Activated CD4-positive, alpha-beta T cell treated with anti-CD3 and anti-CD28 coated beads, Interleukin-2, amount 10 ng/mL, durations not matched to agents 24 days and 14 days (primary cell): ENCODE data around the gene ZNF578. TPM values are rescaled to one million over a fixed set of nuclear protein-coding genes. Genes with fewer than 3 reads are reported as not detected.
"Not testable (repeated sequence)": the region's sequence is repeated elsewhere in the genome, so short reads cannot be mapped to it uniquely, and the experiment has no call there.

Source experiments
- DNase-seq: peaks from one replicate; pipeline ENCODE4 v3.0.0; 2022
- H3K27ac Mint-ChIP-seq: one replicate; pipeline ENCODE4 v1.8.0; 2022; ENCODE audit warnings: mild to moderate bottlenecking, mixed read lengths
- H3K27me3 Mint-ChIP-seq: one replicate; pipeline ENCODE4 v1.8.0; 2022; ENCODE audit warnings: mixed read lengths
- H3K36me3 Mint-ChIP-seq: one replicate; pipeline ENCODE4 v1.8.0; 2022; ENCODE audit warnings: low read depth, mild to moderate bottlenecking, mixed read lengths
- H3K4me1 Mint-ChIP-seq: one replicate; pipeline ENCODE4 v1.8.0; 2021; ENCODE audit warnings: mixed read lengths
- H3K4me3 Mint-ChIP-seq: one replicate; pipeline ENCODE4 v1.8.0; 2022; ENCODE audit warnings: mild to moderate bottlenecking, moderate library complexity, mixed read lengths
- H3K9me3 Mint-ChIP-seq: one replicate; pipeline ENCODE4 v1.8.0; 2021; ENCODE audit warnings: mixed read lengths
- intact Hi-C: fragments of 100-400 bp; cut with micrococcal nuclease; formaldehyde crosslinking; loops from one replicate; pipeline ENCODE4 v1.15.1; 2023
- total RNA-seq: library from RNA; stranded (reverse); gene quantifications from 2 replicates; pipeline ENCODE4 v1.2.3, GENCODE V29; 2022

The ZNF578 gene
- total RNA-seq, 1 donor from 2014 or later, result 0.12 TPM

DNA sequence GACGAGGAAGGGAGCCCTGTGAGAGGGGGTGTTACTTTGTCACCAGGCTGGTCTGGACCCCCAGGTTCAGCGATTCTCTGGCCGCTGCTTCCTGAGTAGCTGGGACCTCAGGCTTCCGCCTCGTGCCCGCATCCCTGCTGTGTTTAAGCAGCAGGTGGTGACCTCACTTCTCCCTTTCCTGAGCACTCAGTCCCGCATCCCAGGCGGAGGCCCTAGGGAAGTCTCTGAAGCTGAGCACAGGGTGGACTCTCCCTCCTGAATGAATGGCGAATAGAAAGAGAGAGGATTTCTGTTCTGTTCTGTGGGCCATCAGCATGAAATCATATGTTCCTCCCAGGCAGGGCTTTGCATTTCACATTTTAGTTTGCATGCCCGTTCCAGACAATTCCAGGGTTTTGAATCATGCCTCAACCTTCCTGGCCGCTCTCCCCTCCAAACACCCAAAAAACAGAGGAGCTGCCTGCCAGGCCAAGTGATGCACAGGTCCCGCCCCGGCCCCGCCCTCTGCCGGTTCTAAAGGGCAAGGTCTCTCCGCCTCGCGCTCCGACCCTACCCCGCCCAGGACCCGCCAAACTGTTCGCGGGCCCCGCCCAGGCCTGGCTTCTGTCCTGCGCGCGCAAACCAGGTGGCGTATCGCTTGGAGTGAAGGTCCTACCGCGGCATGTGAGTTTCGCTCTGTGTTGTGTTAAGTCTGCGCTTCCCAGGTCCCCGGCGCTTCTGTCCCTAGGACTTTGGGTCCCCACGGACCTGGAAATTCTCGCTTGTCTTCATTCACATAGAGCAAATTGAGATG lies 39.0 kb downstream of the ZNF578 start:
- H3K9me3 Mint-ChIP-seq, result peaks cover 13% of the 10 kb centered on the region
- no peak for DNase-seq
- H3K4me3 Mint-ChIP-seq, result no peak overlapping the region

DNA sequence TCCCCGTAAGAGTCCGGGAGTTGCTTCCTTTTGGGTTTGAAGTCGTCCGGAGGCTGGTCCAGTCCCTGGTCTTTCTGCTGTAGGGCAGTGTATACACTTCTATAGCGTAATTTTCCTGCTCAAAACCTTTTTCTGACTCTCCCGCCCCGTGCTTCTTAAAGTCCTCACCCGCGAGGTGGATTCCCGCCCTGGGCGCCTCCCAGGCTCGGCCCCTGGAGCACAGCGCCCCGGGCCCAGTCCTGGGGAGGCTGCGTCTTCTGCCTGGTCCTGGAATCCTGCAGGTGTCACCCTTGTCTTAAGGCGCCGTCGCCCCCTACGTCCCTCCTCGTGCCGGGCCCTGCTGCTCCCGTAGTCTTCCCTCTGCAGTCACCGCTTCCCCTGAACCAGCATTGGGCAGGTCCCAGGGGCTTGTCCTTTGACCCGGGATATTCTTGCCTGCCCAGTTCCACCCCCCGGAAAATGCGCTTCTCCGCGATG lies 39.7 kb downstream of the ZNF578 start:
- H3K27me3 Mint-ChIP-seq, result no peaks in the 10 kb centered on the region
- H3K4me1 Mint-ChIP-seq, result no peaks in the 10 kb centered on the region
- H3K36me3 Mint-ChIP-seq, result peaks cover 2% of the 10 kb centered on the region
- intact Hi-C loops, result no loop called here
- DNase-seq, result no peak
- H3K9me3 Mint-ChIP-seq, result peaks cover 13% of the 10 kb centered on the region
- no peak overlapping the region for H3K27ac Mint-ChIP-seq
- no peak overlapping the region for H3K4me3 Mint-ChIP-seq

More for the DNA sequence above, 39.0 kb downstream of the ZNF578 start:
- Mint-ChIP-seq H3K4me1 (no peaks in the 10 kb centered on the region), H3K36me3 (peaks cover 2% of the 10 kb centered on the region), H3K27me3 (no peaks in the 10 kb centered on the region), H3K27ac (no peak overlapping the region)
- intact Hi-C loops, result no loop called here

GRCh38 chr19:52494518-52494917 lies 41.2 kb downstream of the ZNF578 start:
- intact Hi-C loops, result no loop called here
- H3K27ac Mint-ChIP-seq, result no peak overlapping the region
- H3K4me1 Mint-ChIP-seq, result no peaks in the 10 kb centered on the region
- H3K36me3 Mint-ChIP-seq, result peaks cover 2% of the 10 kb centered on the region
- DNase-seq, result no peak
- H3K27me3 Mint-ChIP-seq, result no peaks in the 10 kb centered on the region
- peaks cover 13% of the 10 kb centered on the region for H3K9me3 Mint-ChIP-seq
- H3K4me3 Mint-ChIP-seq, result no peak overlapping the region

GRCh38 chr19:52498571-52498970 lies 45.2 kb downstream of the ZNF578 start:
- Mint-ChIP-seq H3K27me3 (no peaks in the 10 kb centered on the region), H3K4me1 (no peaks in the 10 kb centered on the region), H3K36me3 (peaks cover 2% of the 10 kb centered on the region), H3K9me3 (peaks cover 19% of the 10 kb centered on the region), H3K27ac (no peak overlapping the region), H3K4me3 (no peak overlapping the region)
- intact Hi-C loops, result no loop called here
- no peak for DNase-seq

DNA sequence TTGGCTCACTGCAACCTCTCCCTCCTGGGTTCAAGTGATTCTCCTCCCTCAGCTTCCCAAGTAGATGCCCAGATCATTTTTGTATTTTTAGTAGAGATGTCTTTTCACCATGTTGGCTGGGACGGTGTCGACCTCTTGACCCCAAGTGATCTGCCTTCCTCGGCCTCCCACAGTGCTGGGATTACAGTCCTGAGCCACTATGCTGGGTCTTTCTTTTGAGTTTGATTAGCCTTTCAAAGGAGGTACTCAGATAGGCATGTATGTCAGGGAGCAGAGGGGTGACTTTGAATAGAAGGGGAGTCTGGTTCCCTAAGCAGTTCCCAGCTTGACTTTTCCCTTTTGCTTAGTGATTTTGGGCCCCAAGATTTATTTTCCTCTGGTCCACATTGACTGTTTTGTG lies 47.1 kb downstream of the ZNF578 start:
- DNase-seq, H3K4me3 Mint-ChIP-seq, H3K27ac Mint-ChIP-seq, H3K4me1 Mint-ChIP-seq, H3K27me3 Mint-ChIP-seq, H3K36me3 Mint-ChIP-seq, intact Hi-C loops: not testable (repeated sequence)
- peaks cover 16% of the 10 kb centered on the region for H3K9me3 Mint-ChIP-seq

GRCh38 chr19:52500991-52501390 lies 47.6 kb downstream of the ZNF578 start:
- H3K36me3 Mint-ChIP-seq, H3K27ac Mint-ChIP-seq, DNase-seq, intact Hi-C loops, H3K27me3 Mint-ChIP-seq, H3K4me3 Mint-ChIP-seq, H3K4me1 Mint-ChIP-seq: not testable (repeated sequence)
- peaks cover 16% of the 10 kb centered on the region for H3K9me3 Mint-ChIP-seq

DNA sequence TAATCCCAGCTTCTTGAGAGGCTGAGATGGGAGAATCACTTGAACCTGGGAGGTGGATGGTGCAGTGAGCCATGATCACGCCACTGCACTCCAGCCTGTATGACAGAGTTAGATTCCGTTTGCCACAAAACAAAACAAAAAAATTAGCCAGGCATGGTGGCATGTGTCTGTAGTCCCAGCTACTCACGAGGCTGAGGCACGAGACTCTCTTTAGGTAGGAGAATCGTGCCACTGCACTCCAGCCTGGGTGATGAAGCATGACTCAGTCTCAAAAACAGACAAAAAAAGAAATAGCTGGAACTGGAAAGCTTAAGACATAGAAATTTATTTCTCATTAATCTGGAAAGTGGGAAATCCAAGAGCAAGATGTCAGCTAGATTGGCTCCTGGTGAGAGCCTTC lies 53.9 kb downstream of the ZNF578 start:
- H3K36me3 Mint-ChIP-seq, result no peaks in the 10 kb centered on the region
- H3K27ac Mint-ChIP-seq, result no peak overlapping the region
- H3K27me3 Mint-ChIP-seq, result no peaks in the 10 kb centered on the region
- intact Hi-C loops, result no loop called here
- no peak for DNase-seq
- peaks cover 17% of the 10 kb centered on the region for H3K9me3 Mint-ChIP-seq
- no peak overlapping the region for H3K4me3 Mint-ChIP-seq
- H3K4me1 Mint-ChIP-seq, result no peaks in the 10 kb centered on the region

DNA sequence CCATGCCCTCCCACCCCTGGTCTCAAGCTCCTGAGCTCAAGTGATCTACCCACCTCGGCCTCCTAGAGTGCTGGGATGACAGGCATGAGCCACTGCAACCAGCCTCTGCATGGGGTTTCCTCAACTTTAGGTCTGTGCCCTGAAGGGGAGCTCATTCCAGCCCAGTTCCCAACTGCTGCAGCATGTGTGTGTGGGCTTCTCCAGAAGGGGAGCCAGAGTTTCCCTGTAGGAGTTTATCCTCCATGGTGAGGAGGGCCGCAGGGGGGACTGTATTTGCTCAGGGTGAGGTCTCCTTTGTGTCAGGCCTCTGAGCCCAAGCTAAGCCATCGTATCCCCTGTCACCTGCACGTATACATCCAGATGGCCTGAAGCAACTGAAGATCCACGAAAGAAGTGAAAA lies 62.8 kb downstream of the ZNF578 start:
- H3K27ac Mint-ChIP-seq, result no peak overlapping the region
- intact Hi-C loops, result no loop called here
- peaks cover 53% of the 10 kb centered on the region for H3K9me3 Mint-ChIP-seq
- no peaks in the 10 kb centered on the region for H3K27me3 Mint-ChIP-seq
- no peak overlapping the region for H3K4me3 Mint-ChIP-seq
- H3K4me1 Mint-ChIP-seq, result peaks cover 2% of the 10 kb centered on the region
- no peak for DNase-seq
- no peaks in the 10 kb centered on the region for H3K36me3 Mint-ChIP-seq

DNA sequence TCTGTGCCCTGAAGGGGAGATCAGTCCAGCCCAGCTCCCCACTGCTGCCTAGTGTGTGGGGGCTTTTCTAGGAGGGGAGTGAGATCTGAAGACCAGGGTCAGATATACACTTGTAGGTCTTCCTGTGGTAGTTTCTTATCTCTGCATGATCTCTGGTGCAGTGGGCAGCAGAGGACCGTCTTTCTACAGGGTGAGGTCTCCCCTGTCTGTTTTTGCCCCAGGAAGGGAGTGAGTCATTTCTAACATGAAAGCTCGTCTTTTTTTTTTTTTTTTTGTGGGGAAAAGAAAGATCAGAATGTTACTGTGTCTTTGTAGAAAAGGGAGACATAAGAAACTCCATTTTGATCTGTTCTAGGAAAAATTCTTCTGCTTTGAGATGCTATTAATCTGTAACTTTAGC lies 65.3 kb downstream of the ZNF578 start:
- Mint-ChIP-seq H3K9me3 (peaks cover 45% of the 10 kb centered on the region), H3K27ac (no peak overlapping the region), H3K4me1 (peaks cover 2% of the 10 kb centered on the region), H3K36me3 (peaks cover 2% of the 10 kb centered on the region), H3K4me3 (no peak overlapping the region), H3K27me3 (no peaks in the 10 kb centered on the region)
- intact Hi-C loops, result no loop called here
- no peak for DNase-seq

DNA sequence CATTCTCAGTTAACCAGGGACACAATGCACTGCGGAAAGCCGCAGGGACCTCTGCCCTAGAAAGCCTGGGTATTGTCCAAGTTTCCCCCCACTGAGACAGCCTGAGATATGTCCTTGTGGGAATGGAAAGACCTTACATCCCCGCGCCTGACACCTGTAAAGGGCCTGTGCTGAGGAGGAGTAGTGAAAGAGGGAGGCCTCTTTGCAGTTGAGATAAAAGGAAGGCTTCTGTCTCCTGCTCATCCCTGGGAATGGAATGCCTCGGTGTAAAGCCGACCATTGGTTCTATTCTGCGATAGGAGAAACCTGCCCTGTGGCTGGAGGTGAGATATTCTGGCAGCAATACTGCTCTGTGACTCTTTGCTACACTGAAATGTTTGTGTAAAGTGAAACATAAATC lies 65.8 kb downstream of the ZNF578 start:
- intact Hi-C loops, H3K36me3 Mint-ChIP-seq, DNase-seq, H3K4me1 Mint-ChIP-seq, H3K4me3 Mint-ChIP-seq, H3K27me3 Mint-ChIP-seq, H3K27ac Mint-ChIP-seq: not testable (repeated sequence)
- H3K9me3 Mint-ChIP-seq, result peaks cover 45% of the 10 kb centered on the region

GRCh38 chr19:52520013-52520412 lies 66.7 kb downstream of the ZNF578 start:
- peaks cover 2% of the 10 kb centered on the region for H3K4me1 Mint-ChIP-seq
- intact Hi-C loops, result loop anchor here (10.0 kb wide), 1 partner anchor 585 kb away; the partner anchor contains the start of gene ZNF160
- no peak overlapping the region for H3K4me3 Mint-ChIP-seq
- H3K36me3 Mint-ChIP-seq, result peaks cover 2% of the 10 kb centered on the region
- peaks cover 45% of the 10 kb centered on the region for H3K9me3 Mint-ChIP-seq
- no peak for DNase-seq
- H3K27ac Mint-ChIP-seq, result no peak overlapping the region
- no peaks in the 10 kb centered on the region for H3K27me3 Mint-ChIP-seq

- H3K4me3 Mint-ChIP-seq, result no peak overlapping the region
- H3K4me1 Mint-ChIP-seq, result peaks cover 8% of the 10 kb centered on the region
- H3K27ac Mint-ChIP-seq, result no peak overlapping the region
- intact Hi-C loops, result loop anchor here (10.0 kb wide), 1 partner anchor 582 kb away; the partner anchor contains the start of gene ZNF160
- H3K36me3 Mint-ChIP-seq, result peaks cover 5% of the 10 kb centered on the region
- peaks cover 23% of the 10 kb centered on the region for H3K9me3 Mint-ChIP-seq
- DNase-seq, result no peak
- H3K27me3 Mint-ChIP-seq, result no peaks in the 10 kb centered on the region
Observed at GRCh38 chr19:52522551-52522950, 69.2 kb downstream of the ZNF578 start.

DNA sequence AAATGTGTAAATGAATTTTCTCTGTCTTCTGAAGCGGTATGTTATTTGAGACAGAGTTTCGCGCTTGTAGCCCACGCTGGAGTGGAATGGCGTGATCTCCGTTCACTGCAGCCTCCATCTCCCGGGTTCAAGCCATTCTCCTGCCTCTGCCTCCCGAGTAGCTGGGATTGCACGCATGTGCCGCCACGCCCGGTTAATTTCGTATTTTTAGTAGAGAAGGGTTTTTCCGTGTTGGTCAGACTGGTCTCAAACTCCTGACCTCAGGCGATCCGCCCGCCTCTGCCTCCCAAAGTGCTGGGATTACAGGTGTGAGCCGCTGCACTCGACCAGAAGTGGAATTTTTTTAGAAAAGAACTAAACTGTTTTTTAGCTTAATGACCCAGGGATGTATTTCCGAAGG lies 70.7 kb downstream of the ZNF578 start:
- no peak for DNase-seq
- intact Hi-C loops, result loop anchor here (10.0 kb wide), 1 partner anchor 581 kb away; the partner anchor contains the start of gene ZNF160
- Mint-ChIP-seq H3K27me3 (no peaks in the 10 kb centered on the region), H3K4me3 (no peak overlapping the region), H3K27ac (no peak overlapping the region), H3K4me1 (peaks cover 17% of the 10 kb centered on the region), H3K36me3 (peaks cover 17% of the 10 kb centered on the region), H3K9me3 (peaks cover 20% of the 10 kb centered on the region)

DNA sequence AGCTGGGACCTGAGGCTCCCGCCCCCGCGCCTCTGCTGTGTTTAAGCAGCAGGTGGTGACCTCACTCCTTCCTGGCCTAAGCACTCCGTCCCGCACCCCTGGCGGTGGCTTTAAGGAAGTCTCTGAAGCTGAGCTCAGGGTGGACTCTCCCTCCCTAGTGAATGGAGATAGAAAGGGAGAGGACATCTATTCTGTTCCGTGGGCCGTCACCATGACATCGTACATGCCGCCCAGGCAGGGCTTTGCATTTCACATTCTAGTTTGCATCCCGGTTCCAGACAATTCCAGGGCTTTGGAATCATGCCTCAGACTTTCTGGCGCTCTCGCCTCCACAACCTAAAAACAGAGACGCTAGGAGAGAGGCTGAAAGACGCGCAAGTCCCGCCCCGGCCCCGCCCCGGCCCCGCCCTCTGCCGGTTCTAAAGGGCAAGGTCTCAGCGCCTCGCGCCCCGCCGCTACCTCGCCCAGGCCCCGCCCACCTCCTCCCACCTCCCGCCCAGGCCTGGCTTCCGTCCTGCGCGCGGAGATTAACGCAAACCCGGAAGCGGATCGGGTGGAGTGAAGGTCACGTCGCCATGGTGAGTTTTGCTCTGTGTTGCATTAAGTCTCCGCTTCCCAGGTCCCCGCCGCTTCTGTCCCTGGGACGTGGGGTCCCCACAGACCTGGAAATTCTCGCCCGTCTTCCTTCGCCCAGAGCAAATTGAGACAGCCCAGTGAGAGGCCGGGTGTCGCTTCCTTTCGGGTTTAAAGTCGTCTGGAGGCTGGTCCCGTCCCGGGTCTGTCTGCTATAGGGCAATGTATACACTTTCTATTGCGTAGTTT lies 74.0 kb downstream of the ZNF578 start, which contains the start of gene ZNF808:
Gene ZNF808, plus strand, starts transcription at position 535 of the 822 bp plus-strand sequence. CDS start 15,617 bp downstream, outside the sequence.
- Mint-ChIP-seq H3K4me3 (peak within 1 kb of the TSS; percentile 97), H3K4me1 (peaks cover 22% of the 10 kb centered on the region), H3K27ac (peak within 1 kb of the TSS; percentile 98), H3K9me3 (peaks cover 1% of the 10 kb centered on the region), H3K36me3 (peaks cover 36% of the 10 kb centered on the region), H3K27me3 (no peaks in the 10 kb centered on the region)
- intact Hi-C loops, result loop anchor here (1.0 to 10.0 kb wide), 12 partner anchors 8 to 995 kb away; partner anchors contain the start of genes ZNF160, ZNF320, ZNF611 and ZNF613
- DNase-seq, result peak; percentile 96
